LNCaP clone FGC (cell line): Measurements from ENCODE around the gene MEGF11.

ENCODE experiments used
- DNase-seq: peaks from one replicate; pipeline ENCODE4 v3.0.0-alpha.2; 2011; ENCODE audit warnings: low read depth
- H3K4me3 ChIP-seq: 2 replicates; pipeline ENCODE4 v1.5.1; 2011; ENCODE audit warnings: mild to moderate bottlenecking, low read depth, low read length, control low read depth
- CTCF ChIP-seq: IDR thresholded peaks from 2 replicates; pipeline ENCODE4 v1.5.1; 2012; ENCODE audit warnings: mild to moderate bottlenecking; ENCODE audit not compliant: control insufficient read depth, insufficient read depth; ENCODE audit errors: extremely low read depth

Gene MEGF11

DNA sequence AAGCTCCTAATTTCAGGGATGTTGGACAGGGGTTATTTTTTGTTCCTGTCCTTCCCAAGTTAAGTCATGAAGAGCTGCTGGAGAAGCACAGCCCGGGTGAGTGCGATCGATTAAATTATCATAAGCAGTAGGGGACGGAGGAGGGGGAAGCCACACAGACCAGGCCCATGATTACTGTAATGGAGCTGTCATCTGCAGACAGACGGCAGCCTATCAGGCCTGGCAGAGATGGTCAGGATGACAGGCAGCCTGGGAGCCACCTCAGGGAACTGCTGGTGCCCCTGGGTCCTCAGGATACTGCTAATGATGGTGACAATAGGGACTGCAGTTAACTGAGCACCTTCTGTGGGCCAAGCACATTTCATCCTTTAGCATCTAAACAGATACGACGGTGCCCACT is 236.6 kb downstream of the MEGF11 start:
- DNase-seq, result no peak
- no peak overlapping the region for H3K4me3 ChIP-seq
- TF ChIP-seq CTCF, result no peak

DNA sequence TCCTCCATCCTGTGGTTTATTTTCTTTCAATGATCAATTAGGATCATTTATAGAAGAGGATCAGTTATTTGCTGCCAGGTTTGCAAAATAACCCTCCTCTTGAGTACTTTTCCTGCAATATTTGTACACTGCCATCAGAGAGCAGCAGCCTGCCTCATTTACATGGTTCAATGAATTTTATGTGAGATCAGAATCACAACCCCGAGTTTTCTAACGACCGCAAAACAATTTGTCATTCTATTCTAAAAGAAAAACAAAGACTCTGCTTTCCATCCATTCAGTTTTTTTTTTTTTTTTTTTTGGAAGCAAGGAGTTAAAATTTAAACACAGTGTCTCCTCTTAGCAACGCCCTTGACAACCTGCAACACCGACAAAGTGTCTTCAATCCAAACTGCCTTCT is 237.4 kb downstream of the MEGF11 start:
- no peak overlapping the region for H3K4me3 ChIP-seq
- TF ChIP-seq CTCF, result peak; percentile 17; the same call in 1 of the 2 replicates
- DNase-seq, result no peak

DNA sequence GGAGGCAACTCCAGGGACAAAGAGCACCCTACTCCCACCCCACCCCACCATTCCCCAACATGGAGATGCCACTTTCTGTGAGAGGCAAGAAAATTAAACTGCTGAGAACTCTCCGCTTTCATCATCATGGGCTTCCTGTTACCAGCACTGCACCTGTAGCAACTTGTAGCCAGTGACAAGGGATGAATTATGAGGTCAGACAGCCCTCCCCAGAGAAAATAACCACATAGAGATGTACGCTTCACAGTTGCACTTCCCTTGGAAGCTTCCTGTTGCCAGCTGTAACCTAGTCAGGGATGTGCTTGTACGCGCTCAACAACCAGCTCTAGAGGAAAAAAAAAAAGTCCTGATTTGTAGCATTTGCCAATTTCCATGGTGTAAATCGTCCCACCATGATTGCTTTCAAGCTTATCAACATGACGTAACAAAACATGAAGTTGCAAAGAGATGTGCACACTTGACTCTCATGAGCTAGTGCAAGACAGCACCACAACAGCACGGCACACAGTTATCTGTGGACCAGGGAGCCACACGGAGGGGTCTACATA is 238.8 kb downstream of the MEGF11 start:
- TF ChIP-seq CTCF, result no peak
- H3K4me3 ChIP-seq, result no peak overlapping the region
- DNase-seq, result no peak

DNA sequence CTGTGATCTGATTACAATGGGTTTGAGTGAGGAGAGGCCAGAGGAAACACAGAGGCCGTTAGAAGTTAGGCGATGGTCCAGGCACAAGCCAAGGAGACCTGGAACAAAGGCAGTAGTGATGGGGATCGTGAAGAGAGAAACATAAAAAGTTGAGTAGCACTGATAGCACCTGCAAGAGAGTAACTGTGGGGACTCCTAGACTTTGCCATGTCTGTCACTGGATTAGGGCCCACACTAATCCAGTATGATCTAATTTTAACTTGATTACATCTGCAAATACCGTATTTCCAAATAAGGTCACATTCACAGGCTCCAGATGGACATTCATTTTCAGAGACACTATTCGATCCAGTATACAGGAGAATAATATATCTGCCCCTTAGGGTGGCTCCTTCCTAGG is 239.5 kb downstream of the MEGF11 start:
- H3K4me3 ChIP-seq, result no peak overlapping the region
- no peak for DNase-seq
- no peak for TF ChIP-seq CTCF

DNA sequence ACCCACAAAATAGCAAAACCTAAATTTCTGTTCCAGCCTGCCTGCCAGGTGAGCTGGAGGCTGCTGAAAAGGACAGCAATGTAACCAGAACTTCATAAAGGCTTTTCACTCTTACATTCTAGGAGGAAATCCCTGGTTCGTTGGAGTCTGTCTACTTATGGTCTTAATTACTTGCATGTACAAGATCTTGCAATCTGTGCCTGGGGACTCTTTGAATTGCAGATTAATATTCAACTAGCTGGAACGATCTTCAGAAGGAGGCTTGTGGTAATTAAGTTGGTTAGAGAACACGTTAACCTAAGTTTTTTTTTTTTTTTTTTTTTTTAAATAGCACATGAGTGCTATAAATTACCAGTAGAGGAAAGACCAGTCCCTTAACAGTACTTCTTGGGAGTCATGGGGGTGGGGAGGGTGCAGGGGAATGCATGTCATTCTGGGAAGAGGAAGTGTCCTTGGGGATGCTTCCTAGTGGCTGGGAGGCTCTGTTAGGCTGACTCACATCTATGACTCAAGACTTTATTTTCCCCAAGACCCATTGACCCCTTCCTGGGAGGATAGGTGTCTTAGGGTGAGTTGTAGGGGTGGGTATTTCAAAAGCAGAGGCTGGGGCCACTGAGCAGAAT is 244.5 kb downstream of the MEGF11 start:
- no peak for TF ChIP-seq CTCF
- H3K4me3 ChIP-seq, result no peak overlapping the region
- DNase-seq, result no peak

GRCh38 chr15:66007663-66008262 is 245.8 kb downstream of the MEGF11 start:
- 0 out of 2 replicates have a peak, but pooled peaks have one; percentile 4 for TF ChIP-seq CTCF
- H3K4me3 ChIP-seq, result no peak overlapping the region
- DNase-seq, result no peak
